COLO668 (cell line): ENCODE measurements around the gene ADGRV1.

ENCODE experiments used
- DNase-seq: peaks from one replicate; lab custom pipeline; 2025; ENCODE audit not compliant: unreplicated experiment; lab: John Stamatoyannopoulos, UW

The ADGRV1 gene

GRCh38 chr5:90932052-90932699 is 373.6 kb downstream of the ADGRV1 start:
- DNase-seq, result peak; percentile 4

GRCh38 chr5:90933298-90933697 is 374.7 kb downstream of the ADGRV1 start:
- DNase-seq, result no peak

- DNase-seq, result no peak
Observed at GRCh38 chr5:90934091-90934719, 375.6 kb downstream of the ADGRV1 start.

GRCh38 chr5:90934738-90935137 is 376.1 kb downstream of the ADGRV1 start:
- DNase-seq, result no peak

- DNase-seq, result no peak
Observed at GRCh38 chr5:90939211-90939610, 380.6 kb downstream of the ADGRV1 start.

- peak; percentile 43 for DNase-seq
Observed at GRCh38 chr5:90940227-90940995, 381.8 kb downstream of the ADGRV1 start.

GRCh38 chr5:90941002-90941720 is 382.6 kb downstream of the ADGRV1 start:
- no peak for DNase-seq

GRCh38 chr5:90944116-90944515 is 385.5 kb downstream of the ADGRV1 start:
- no peak for DNase-seq

GRCh38 chr5:90947667-90948066 is 389.1 kb downstream of the ADGRV1 start:
- DNase-seq, result no peak

- DNase-seq, result no peak
Observed at GRCh38 chr5:90948969-90949368, 390.4 kb downstream of the ADGRV1 start.

- DNase-seq, result no peak
Observed at GRCh38 chr5:90949469-90950358, 391.1 kb downstream of the ADGRV1 start.

GRCh38 chr5:90955001-90955635 is 396.5 kb downstream of the ADGRV1 start:
- no peak for DNase-seq

GRCh38 chr5:90956511-90957097 is 398.0 kb downstream of the ADGRV1 start:
- DNase-seq, result no peak

GRCh38 chr5:90957906-90958305 is 399.3 kb downstream of the ADGRV1 start:
- no peak for DNase-seq

GRCh38 chr5:90959262-90959661 is 400.7 kb downstream of the ADGRV1 start:
- DNase-seq, result no peak

- DNase-seq, result no peak
Observed at GRCh38 chr5:90962481-90962880, 403.9 kb downstream of the ADGRV1 start.

GRCh38 chr5:90965110-90965685 is 406.6 kb downstream of the ADGRV1 start:
- no peak for DNase-seq

GRCh38 chr5:90967443-90967842 is 408.8 kb downstream of the ADGRV1 start:
- DNase-seq, result no peak

GRCh38 chr5:90967851-90968250 is 409.3 kb downstream of the ADGRV1 start:
- no peak for DNase-seq
